WI38 (cell line): ENCODE measurements around the gene ATP2B3.

Experiments
- H3K4me3 ChIP-seq: 2 replicates; pipeline ENCODE4 v1.5.1; 2011; ENCODE audit warnings: low read depth, mild to moderate bottlenecking, control low read depth, low read length
- TF ChIP-seq, protein P1 (sequence below): IDR thresholded peaks from 2 replicates; pipeline ENCODE4 v1.5.1; 2012; ENCODE audit warnings: low read depth, mild to moderate bottlenecking, control low read depth, low read length

Gene ATP2B3

DNA sequence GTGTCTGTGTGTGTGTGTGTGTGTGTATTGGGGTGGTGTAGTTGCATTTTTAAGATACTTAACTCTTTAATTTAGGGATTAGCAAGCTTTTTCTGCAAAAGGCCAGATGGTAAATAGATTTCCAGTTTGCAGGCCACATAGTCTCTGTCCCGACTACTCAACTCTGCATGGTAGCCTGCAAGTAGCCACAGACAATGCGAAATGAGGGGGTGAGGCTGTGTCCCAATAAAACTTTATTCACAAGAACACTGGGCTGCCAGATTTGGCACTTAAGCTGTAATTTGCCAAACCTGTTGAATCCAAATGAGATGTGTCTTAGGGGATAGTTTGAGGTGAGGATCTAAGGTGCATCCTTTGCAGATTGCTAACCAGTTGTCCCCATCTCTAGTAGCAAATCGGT lies 6.8 kb downstream of the ATP2B3 start:
- TF ChIP-seq, protein P1, sequence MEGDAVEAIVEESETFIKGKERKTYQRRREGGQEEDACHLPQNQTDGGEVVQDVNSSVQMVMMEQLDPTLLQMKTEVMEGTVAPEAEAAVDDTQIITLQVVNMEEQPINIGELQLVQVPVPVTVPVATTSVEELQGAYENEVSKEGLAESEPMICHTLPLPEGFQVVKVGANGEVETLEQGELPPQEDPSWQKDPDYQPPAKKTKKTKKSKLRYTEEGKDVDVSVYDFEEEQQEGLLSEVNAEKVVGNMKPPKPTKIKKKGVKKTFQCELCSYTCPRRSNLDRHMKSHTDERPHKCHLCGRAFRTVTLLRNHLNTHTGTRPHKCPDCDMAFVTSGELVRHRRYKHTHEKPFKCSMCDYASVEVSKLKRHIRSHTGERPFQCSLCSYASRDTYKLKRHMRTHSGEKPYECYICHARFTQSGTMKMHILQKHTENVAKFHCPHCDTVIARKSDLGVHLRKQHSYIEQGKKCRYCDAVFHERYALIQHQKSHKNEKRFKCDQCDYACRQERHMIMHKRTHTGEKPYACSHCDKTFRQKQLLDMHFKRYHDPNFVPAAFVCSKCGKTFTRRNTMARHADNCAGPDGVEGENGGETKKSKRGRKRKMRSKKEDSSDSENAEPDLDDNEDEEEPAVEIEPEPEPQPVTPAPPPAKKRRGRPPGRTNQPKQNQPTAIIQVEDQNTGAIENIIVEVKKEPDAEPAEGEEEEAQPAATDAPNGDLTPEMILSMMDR, result no peak
- H3K4me3 ChIP-seq, result no peak overlapping the region

DNA sequence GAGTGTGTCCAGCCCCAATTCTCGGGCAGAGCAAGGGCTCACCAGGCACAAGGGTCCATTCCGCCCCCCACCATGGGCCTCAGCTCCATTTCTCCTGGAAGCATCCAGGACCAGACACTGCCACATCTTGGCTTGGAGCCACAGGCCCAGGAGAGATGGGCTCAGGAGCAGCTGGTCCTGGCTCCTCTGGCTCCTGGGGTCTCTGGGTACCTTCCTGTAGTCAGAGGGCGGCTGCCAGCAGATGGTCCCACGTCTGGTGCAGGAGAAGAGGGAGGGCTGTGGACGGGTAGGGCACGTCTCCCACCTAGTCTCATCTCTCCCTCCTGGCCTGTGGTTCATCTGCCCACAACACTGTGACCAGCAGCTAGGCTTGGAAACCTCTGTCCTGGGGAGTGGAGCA lies 8.0 kb downstream of the ATP2B3 start:
- no peak overlapping the region for H3K4me3 ChIP-seq
- TF ChIP-seq, protein P1, result no peak

DNA sequence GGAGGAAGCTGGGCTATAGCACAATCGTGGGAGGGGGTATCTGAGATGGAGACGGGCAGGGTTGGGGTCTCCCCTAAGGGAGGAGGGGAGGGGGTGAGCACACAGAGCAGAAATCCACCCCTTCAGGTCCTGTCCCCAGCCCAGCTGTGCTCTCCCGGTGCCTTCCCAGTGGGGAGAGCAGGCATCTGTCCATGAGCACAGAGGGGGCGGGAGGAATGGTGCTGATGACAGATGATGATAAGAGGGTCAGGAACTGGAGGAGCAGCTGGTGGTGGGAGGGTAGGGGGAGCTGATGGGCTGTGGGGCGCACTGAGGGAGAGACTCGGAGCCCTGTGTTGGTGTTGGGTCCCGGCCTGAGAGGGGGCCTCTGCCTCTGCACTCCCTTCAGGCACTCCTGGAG lies 8.6 kb downstream of the ATP2B3 start:
- TF ChIP-seq, protein P1, result no peak
- no peak overlapping the region for H3K4me3 ChIP-seq

DNA sequence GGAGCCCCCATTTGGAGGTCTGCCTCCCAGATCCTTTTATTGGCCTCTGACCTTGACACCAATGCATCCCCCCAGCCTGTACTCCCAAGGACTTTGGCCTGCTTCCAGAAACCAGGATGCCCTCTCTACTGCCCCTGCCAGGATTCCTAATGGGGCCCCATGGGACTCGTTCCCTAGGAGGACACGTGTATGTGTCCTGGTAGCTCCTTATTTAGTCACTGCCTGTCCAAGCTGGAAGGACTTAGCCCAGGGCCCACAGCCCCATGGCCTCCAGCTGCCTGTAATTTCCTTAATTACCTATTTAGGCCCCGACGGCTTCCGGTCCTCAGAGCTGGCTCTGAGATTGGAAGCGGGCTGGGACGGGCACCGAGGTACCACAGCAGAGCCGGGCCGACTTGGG lies 9.4 kb downstream of the ATP2B3 start:
- H3K4me3 ChIP-seq, result no peak overlapping the region
- TF ChIP-seq, protein P1, result no peak

DNA sequence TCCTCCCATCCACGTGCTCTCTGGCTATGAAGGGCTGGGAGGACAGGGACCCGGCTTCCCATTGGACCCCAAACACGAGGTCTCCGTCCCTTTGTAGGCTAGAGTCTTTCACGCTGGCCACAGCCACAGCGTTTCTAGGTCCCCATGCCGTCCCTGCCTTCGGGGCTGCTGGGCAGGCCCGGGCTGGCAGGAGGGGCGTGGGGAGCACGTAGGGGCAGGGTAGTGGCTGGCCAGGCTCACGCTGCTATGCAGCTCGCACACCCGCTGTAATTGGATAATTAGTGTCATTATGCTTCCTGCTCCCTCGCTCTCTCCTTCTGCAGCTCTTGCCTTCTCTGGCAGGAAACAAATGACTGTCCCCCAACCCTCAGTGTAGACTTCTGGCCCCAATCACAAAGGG lies 9.8 kb downstream of the ATP2B3 start:
- TF ChIP-seq, protein P1, result no peak

DNA sequence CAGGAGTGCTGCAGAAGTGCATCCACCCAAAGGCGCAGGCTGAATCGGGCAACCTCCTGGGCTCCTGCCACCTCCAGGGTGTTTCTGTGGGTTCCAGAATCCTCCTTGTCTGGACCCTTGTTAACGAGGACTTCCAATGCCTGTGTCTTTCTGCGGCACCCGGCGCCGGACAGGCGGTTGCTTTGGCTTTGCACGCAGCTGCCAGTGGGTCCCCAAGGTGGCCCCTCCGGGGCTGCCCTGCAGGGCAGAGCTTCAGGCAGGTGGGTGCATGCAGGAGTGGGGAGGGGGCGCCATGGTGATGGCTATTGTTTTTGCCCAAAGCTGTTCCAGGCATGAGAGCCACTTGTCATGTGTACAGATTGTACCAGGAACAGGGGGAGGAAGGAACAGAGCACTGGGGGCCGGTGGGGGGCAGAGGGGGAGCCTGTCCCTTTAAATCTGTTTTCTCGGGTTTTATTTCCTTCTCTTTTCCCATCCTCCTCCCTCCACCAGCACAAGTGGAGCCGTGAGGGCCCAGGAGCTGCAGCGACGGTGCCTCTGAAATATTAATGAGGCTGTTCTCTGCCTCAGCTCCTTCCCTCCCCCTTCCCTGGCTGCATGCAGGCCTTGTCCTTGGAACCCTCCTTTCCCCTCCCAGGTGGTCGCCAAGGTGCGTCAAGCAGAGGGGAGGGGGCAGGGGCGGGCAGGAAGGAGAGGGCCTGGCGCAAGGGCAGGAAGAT lies 13.1 kb downstream of the ATP2B3 start:
- no peak overlapping the region for H3K4me3 ChIP-seq
- TF ChIP-seq, protein P1, result no peak

More for the DNA sequence above, 9.8 kb downstream of the ATP2B3 start:
- no peak overlapping the region for H3K4me3 ChIP-seq

DNA sequence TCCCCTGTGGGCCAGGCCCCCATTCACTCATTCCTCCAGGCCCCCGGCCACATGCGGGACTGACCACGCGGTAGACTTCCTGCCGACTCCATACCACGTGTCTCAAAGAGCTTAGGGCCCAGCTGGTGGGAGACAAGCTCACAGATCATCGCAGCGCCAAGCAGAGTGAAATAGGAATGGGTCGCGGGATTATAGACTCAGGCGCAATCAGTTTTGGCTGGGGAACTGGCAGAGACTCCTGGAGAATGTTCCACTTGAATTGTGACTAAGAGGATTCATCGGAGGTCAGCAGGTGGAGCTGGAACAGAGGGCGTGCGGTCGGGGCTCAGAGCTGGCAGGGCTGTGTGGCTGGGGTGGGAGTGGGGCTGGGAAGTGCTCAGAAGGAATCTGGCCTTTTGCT lies 15.6 kb downstream of the ATP2B3 start:
- no peak overlapping the region for H3K4me3 ChIP-seq
- TF ChIP-seq, protein P1, result no peak
